Epithelial cell of proximal tubule (primary cell): ENCODE measurements around the gene SS18L1. TPM values are rescaled to one million over a fixed set of nuclear protein-coding genes. Genes with fewer than 3 reads are reported as not detected.
A peak's percentile ranks its signal among the peaks of the same experiment; 100 is the strongest.

ENCODE experiments used
- DNase-seq: peaks from one replicate; pipeline ENCODE4 v3.0.0-alpha.2; 2011; ENCODE audit warnings: low read depth
- H3K4me3 ChIP-seq: 2 replicates; pipeline ENCODE4 v1.5.1; 2011; ENCODE audit warnings: low read depth, mild to moderate bottlenecking, low read length
- total RNA-seq: library from RNA; depleted of rRNA; stranded (reverse); fragments of >200 nt; gene quantifications from 2 replicates; pipeline ENCODE4 v1.2.3, GENCODE V29; 2015
- TF ChIP-seq, protein P1 (sequence below): conservative IDR thresholded peaks from 2 replicates; pipeline ENCODE4 v1.5.1; 2012; ENCODE audit warnings: low read depth, mild to moderate bottlenecking, low read length

The SS18L1 gene
- total RNA-seq, 1 donor from 2014 or later = 11.4 TPM

GRCh38 chr20:62182469-62183425 is 39.2 kb downstream of the SS18L1 start, which contains the start of gene MTG2:
Gene MTG2, plus strand, starts transcription at chr20:62183028. Its CDS starts 10,393 bp downstream, at chr20:62193421.
- DNase-seq = peak; percentile 52
- TF ChIP-seq, protein P1, sequence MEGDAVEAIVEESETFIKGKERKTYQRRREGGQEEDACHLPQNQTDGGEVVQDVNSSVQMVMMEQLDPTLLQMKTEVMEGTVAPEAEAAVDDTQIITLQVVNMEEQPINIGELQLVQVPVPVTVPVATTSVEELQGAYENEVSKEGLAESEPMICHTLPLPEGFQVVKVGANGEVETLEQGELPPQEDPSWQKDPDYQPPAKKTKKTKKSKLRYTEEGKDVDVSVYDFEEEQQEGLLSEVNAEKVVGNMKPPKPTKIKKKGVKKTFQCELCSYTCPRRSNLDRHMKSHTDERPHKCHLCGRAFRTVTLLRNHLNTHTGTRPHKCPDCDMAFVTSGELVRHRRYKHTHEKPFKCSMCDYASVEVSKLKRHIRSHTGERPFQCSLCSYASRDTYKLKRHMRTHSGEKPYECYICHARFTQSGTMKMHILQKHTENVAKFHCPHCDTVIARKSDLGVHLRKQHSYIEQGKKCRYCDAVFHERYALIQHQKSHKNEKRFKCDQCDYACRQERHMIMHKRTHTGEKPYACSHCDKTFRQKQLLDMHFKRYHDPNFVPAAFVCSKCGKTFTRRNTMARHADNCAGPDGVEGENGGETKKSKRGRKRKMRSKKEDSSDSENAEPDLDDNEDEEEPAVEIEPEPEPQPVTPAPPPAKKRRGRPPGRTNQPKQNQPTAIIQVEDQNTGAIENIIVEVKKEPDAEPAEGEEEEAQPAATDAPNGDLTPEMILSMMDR = no peak
- H3K4me3 ChIP-seq = peak within 1 kb of the TSS; percentile 99

GRCh38 chr20:62183426-62184142 is 40.0 kb downstream of the SS18L1 start:
- peak overlapping the region; percentile 99 for H3K4me3 ChIP-seq
- TF ChIP-seq, protein P1 = no peak
- no peak for DNase-seq

- DNase-seq = no peak
- no peak overlapping the region for H3K4me3 ChIP-seq
- TF ChIP-seq, protein P1 = no peak
These were observed 42.5 kb downstream of the SS18L1 start for GRCh38 chr20:62186096-62186426.

- TF ChIP-seq, protein P1 = no peak
- no peak overlapping the region for H3K4me3 ChIP-seq
- no peak for DNase-seq
These were observed 43.6 kb downstream of the SS18L1 start for GRCh38 chr20:62186887-62187866.

- TF ChIP-seq, protein P1 = no peak
- no peak for DNase-seq
- no peak overlapping the region for H3K4me3 ChIP-seq
These were observed 47.3 kb downstream of the SS18L1 start for GRCh38 chr20:62190639-62191411.
